GM18526 (cell line): ENCODE data around the gene ESM1.

ENCODE experiments used
- POLR2A ChIP-seq: IDR thresholded peaks from 3 replicates; pipeline ENCODE4 v1.6.1; 2011; ENCODE audit not compliant: insufficient read length; ENCODE audit errors: extremely low read depth

ESM1 gene

DNA sequence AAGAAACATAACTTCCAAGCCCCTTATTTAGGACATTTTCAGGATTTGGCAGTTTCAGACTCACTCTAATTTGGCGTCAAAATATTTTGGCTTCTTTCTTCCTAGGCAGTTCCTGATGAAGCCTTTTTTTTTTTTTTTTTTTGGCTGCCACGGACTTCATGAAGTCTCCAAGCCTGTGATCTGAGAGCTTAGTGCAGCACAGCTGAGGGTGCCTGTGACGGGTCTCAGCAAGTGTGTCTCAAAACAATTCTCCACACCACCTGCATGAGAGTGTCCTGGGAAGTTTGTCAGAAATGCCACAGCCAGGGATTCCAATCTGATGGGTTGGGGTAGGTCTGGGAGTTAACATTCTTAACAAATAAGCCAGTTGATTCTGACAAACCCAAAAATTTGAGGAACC is 6.0 kb upstream of the ESM1 start:
- TF ChIP-seq POLR2A: no peak

DNA sequence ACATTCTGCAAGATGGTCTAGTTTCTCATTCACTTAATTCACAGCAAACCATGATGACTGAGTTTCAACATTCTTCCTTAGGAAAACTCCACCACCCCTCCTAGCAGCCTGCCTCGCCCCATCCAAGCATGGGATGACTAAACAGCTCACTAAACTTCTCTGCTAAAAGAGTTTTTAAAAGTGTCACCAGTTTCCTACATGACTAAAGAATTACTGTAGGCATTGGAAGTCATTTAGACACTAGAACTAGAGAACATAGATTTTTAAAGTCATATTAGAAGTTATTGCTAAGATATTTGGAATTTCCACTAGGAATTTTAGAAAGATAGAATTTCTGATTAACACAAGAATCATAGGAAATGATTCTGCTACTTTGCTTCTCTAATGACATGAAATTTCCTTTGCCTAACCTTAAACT is 5.5 kb upstream of the ESM1 start:
- no peak for TF ChIP-seq POLR2A

DNA sequence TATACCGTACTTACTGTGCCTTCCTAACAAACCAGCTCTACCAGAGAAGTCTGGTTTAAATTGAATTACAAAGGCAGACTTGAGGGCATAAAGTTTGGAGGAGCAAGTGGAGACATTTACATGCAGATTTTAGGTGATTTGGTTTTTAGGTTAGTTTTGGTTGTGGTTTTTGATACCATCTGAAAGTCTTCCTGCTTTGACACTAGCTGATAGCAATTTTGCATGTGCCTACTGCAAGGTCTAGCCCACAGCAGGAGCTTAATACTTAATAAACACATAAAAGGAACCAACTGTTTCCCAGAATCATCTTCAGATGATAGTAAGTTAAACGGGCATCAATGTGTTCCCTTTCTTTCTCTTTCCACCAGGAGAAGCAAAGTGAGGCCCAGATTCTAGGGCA is 3.4 kb upstream of the ESM1 start:
- no peak for TF ChIP-seq POLR2A

DNA sequence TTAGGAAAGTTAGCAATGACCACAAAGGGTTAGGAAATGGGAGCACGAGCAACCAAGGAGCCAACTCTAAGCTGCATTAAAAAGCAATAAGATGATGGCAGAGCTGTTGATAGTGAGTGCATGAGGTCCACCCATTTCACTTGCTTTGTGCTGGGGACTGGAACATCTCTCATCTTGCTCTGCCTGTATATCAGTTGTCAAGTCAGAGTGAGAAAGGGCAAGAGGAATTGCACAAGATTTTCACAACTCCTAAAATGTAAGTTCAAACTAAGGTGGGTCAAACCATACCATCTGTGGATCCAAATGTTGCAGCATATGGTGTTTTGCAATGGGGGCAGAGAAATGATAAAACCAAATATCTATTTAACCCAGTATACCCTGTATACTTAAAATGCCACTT is 2.8 kb upstream of the ESM1 start:
- TF ChIP-seq POLR2A: no peak

DNA sequence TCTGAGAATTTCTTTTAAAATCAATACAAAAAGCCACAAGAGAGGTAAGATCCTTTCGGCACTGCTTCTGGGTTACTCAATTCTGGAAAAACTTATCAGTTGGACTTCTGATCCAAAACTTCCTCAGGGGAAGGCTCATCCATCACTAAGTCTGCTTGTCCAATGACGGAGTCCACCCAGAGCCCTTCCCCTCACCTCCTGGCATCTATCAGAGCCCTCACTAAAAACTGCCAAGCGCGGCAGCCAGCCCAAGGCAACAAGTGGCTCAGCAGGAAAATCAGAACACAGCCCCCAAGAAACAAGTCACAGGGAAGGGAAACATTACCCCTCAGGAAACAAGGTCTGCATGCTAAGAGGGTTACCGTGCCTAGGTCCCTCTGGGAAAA is 869 bp upstream of the ESM1 start:
- no peak for TF ChIP-seq POLR2A

DNA sequence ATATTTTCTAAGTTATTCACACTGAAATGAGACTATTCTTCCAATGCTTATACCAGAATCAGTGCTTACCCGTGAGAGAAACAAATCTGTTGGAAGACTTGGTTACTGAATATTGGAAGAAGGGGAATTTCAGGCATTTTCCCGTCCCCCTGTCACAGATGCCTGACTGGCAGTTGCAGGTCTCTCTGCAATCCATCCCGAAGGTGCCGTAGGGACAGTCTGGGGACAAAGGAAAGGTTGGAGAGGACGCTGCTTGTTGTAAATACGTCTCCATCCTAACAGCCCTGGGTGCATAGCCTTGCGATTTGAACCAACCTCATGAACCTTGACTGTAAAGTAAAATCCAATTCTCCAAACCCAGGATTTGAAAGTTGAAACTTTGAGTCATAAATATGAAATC is 3.5 kb downstream of the ESM1 start:
- no peak for TF ChIP-seq POLR2A

DNA sequence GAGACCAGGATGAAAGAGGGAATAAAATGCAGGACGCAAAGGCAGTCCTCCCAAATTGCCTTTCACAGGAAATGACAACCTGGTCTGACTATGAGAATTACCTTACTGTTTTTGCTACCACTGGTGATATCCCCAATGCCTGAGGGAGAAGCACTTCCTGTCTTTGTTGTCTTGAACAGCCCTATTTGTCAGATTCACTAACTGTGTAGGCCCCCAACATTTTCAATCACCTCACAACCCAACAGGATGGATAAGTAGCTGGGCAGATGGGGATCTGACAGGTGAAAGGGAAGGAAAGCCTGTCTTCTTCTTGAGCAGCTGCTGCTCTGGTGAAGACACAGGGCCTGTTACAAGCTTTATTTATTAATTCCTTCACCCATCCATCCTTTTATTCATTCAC is 9.7 kb downstream of the ESM1 start:
- TF ChIP-seq POLR2A: no peak

DNA sequence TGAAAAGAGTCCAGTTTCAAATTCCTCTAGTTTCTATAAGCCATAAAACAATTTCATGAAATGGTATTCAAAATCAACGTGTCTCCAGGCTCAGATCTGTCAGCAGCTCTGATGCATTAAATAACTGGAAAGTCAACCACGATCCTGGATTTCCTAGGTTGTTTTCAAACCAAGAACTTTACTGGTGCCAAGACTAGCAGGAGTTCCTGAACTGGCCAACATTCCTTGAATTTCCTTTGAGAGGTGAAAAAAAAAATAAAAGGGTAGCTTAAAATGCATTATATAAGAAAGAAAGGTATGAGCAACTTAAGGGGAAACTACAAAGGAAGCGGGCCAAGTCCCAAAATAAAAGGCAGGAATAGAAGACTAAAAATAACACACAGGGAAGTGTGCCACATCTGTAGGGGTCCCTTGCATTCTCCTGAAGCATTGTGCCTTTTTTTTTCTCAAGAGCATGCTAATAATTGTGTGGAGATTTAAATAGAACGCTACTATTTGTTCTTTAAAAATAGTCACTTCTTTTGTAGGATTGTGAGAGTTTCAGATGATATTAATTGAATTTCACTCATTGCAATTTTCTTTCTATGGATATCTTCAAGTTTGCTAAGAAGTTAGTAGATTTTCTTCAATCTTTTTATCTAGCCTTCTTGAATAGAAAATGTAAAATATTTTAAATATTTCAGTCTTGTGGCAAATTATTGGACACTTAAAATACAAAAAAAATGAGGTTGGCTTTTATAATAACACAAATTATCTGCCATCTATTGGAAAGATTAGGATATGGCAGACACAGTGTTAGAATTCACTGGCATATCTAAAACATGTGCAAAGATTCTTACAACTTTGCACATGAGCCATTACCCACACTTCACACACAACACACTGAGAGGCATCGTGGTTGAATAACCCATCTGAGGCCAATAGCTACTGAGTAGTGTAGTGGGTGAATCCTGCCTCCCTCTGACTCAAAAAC is 15.3 kb downstream of the ESM1 start:
- no peak for TF ChIP-seq POLR2A

DNA sequence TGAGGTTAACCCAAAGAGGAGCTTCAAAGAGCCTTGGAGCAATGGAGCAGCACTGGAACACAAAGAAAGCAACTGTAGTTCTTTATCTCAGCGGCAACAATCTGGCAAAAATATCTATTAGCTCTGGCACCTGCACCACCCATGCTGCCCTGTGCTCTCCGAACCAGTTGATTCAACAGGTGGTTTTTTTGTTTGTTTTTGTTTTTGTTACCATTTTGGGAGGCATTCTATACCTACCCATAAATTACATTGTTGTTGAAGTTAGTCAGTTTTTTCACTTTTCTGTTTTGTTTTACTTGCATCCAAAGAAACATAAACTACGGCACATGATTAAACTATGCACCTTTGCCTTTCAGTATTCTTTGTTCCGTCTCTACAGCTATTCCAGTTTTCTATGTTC is 16.2 kb downstream of the ESM1 start:
- TF ChIP-seq POLR2A: no peak

DNA sequence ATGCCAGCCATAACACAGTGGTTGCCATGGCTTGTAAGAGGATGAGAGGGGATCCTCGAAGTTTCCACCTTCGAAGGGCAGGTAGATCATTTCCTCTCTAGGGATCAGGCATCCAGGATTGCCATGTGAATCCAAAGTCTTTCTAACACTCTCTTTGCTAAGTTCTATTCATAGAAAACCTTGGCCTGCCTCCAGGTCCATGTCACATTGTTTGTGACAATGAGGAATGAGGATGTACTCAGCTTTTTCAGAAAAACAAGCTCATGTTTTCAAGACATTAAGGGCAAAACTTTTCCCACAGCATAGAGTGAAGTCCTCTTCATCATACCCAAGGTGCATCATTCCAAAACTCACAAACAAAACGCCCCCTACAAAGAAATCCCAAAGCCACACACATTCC is 19.6 kb downstream of the ESM1 start:
- TF ChIP-seq POLR2A: no peak

DNA sequence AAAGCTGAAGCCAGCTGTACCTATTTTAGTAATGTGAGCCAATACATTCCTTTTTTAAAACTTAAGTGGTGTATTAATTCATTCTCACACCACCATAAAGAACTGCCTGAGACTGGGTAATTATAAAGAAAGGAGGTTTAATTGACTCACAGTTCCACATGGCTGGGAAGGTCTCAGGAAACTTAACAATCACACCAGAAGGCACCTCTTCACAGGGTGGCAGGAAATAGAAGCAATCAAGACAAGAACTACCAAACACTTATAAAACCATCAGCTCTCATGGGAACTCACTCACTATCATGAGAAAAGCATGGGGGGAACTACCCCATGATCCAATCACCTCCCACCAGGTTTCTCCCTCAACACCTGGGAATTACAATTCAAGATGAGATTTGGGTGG is 21.0 kb downstream of the ESM1 start:
- no peak for TF ChIP-seq POLR2A

DNA sequence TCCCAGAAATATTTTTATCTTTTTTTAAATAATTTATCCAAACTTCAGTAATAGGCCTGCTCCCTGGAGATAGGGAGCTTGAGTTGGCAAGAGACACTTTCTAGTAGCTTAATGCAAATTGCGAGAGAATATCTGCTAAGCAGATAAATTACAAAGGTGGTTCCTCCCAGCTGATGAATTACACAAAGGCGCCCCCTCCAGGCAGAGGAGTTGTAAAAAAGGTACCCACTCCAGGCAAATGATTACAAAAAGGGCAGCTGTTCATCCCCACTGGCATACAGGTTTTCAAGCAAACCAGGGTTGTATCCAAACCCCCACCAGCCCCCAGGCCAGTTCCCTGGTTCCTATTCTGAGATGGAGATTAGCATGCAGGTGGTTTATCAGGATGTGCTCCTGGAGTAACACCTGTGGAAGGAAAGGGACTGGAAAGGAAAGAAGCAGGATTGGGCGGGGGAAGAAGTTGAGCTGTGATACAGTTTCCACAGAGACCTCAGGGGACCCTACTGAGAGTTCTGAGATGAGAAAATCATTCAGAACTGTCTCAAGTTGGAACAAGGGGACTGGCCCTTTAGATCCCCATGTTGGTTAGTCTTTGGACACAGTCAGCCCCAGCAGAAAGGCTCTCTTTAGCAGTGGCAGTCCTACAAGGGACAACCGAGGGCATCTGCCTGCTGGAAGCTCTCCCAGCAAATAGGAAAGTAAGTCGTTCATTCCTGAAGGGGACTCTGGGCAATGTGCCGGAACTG is 25.5 kb downstream of the ESM1 start:
- no peak for TF ChIP-seq POLR2A

DNA sequence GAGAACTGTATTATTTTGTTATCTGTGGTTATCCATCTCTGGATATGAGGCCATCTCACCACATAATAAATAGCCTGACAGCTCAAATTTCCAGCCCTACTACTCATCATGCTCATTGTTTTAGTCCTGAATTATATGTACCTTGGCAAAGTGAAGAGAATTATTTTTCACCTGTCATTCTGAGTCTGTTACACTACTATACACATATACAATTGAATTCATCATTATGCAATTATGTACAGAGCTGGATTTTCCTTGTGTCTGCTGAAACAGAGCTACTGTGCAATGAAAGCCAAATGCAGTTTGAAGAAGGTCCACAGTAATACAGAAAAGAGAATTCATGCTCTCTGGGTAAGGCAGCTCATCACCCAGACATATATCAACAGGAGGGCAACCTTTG is 28.5 kb downstream of the ESM1 start:
- no peak for TF ChIP-seq POLR2A

DNA sequence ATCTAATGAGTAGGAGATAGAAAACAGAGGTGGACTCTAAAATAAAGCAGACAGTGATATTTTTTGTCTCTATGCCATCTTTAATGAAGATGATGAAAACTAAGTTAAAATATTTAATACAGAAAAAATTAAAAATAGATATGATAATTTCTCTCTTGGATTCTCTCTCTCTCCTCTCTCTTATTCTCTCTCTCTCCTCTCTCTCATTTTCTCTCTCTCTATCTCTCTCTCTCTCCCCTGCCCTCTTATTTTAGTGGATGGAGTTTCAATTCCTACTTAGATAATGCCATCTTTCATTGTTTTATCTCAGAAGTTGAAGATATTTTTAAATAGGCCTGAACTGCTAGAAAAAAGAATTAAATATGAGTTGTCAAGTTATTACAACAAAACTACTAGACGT is 38.2 kb downstream of the ESM1 start:
- no peak for TF ChIP-seq POLR2A

DNA sequence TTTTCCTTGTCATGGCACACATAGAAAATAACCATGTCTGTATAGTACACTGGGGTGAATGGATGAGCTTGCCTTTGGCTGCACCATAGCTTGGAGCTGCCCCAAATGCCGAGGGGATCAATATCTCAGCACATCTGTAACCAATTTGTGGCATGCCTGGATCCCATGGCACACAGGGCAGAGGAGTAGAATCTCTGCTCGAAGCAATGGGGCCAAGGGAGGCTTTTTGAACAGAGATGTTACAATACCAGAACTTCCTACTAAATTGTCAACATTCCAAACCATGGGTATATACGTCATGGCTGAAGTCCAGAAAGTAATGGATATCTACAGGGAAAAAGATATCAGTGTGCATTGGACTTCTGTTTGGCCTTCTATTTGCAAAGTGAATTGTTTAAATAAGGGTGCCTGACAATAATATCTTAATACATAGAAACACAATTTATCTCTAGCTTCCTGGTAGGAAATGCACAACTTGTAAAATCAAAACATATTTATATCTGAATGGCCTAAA is 39.0 kb downstream of the ESM1 start:
- TF ChIP-seq POLR2A: no peak

DNA sequence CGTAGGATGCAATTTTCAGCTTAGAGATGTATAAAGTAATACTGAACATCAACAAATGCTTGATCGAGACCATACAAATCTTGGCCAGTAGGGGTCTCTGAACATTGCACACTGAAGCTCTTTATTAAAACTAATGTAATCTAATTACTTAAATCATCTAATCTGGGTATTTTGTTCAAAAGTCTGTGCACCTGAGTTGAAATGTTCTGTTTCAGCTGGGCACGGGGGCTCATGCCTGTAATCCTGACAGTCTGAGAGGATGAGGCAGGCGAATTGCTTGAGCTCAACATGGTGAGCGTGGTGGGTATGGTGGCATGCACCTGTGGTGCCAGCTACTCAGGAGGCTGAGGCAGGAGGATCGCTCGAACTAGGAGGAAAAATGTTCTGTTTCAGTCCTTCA is 41.0 kb downstream of the ESM1 start:
- TF ChIP-seq POLR2A: no peak
